H1 (cell line): Measurements from ENCODE around the gene NDUFB5. TPM values are rescaled to one million over a fixed set of nuclear protein-coding genes. Genes with fewer than 3 reads are reported as not detected.

Experiments
- CTCF ChIA-PET: fragments of 300-600 bp; sonication (Branson Sonifier 250); formaldehyde crosslinking; loops from one replicate; lab custom pipeline; 2021; ENCODE audit not compliant: partially characterized antibody; lab: Charles Lee
- POLR2A ChIA-PET: fragments of 300-600 bp; sonication (Branson Sonifier 250); formaldehyde crosslinking; loops from one replicate; lab custom pipeline; 2021; ENCODE audit warnings: inconsistent platforms; ENCODE audit not compliant: partially characterized antibody; lab: Charles Lee
- DNase-seq, 2 experiments: peaks; one replicate each; pipeline versions ENCODE4 v3.0.0 to v3.0.0-alpha.2; 2010 to 2022; ENCODE audit warnings: low spot score in 2 of 2, low read depth in 1 of 2, mixed read lengths in 1 of 2
- FAIRE-seq: peaks from 2 replicates; lab custom pipeline; 2011; peaks lifted over from hg19 to GRCh38; lab: Jason Lieb, UNC
- H2AFZ ChIP-seq: 2 replicates; pipeline ENCODE4 v1.8.1; 2012; ENCODE audit warnings: low read length, inconsistent platforms
- H2AK5ac ChIP-seq: 2 replicates; pipeline ENCODE4 v1.6.1; 2013; ENCODE audit warnings: low read depth, low read length
- H2BK120ac ChIP-seq: replicated peaks from 2 replicates; pipeline ENCODE3; 2013; ENCODE audit warnings: low read depth, low read length, inconsistent platforms
- H2BK12ac ChIP-seq: 2 replicates; pipeline ENCODE4 v1.6.1; 2013; ENCODE audit warnings: low read depth, low read length
- H2BK15ac ChIP-seq: 2 replicates; pipeline ENCODE4 v1.6.1; 2013; ENCODE audit warnings: low read length
- H2BK20ac ChIP-seq: 2 replicates; pipeline ENCODE4 v1.6.1; 2013; ENCODE audit warnings: low read length
- H2BK5ac ChIP-seq: 2 replicates; pipeline ENCODE4 v1.6.1; 2013; ENCODE audit warnings: low read depth, low read length
- H3K14ac ChIP-seq: 2 replicates; pipeline ENCODE4 v1.6.1; 2013; ENCODE audit warnings: inconsistent platforms; ENCODE audit not compliant: insufficient read length
- H3K18ac ChIP-seq: 2 replicates; pipeline ENCODE4 v1.6.1; 2013; ENCODE audit warnings: low read length; ENCODE audit errors: extremely low read depth
- H3K23ac ChIP-seq: 2 replicates; pipeline ENCODE4 v1.6.1; 2013; ENCODE audit warnings: inconsistent platforms; ENCODE audit not compliant: insufficient read length
- H3K23me2 ChIP-seq: 2 replicates; pipeline ENCODE4 v1.6.1; 2013; ENCODE audit warnings: low read depth, low read length
- H3K27ac ChIP-seq: 2 replicates; pipeline ENCODE4 v1.6.1; 2011; ENCODE audit warnings: low read depth, low read length, inconsistent platforms
- H3K27me3 ChIP-seq, 4 experiments: replicated peaks in 1 of 4; 1 replicate in 1 of 4; 2 replicates in 3 of 4; pipeline versions ENCODE4 v1.6.1 to v1.8.1; 2011 to 2013; ENCODE audit warnings: low read length in 3 of 4, mild to moderate bottlenecking in 3 of 4, inconsistent platforms in 2 of 4, mixed read lengths in 2 of 4, moderate library complexity in 1 of 4; ENCODE audit not compliant: control insufficient read depth in 3 of 4, insufficient read depth in 3 of 4; ENCODE audit errors: extremely low read depth in 1 of 4
- H3K36me3 ChIP-seq, 4 experiments: 2 replicates each; pipeline versions ENCODE4 v1.6.1 to v1.8.1; 2011 to 2013; ENCODE audit warnings: mild to moderate bottlenecking in 4 of 4, low read length in 3 of 4, moderate library complexity in 2 of 4, control low read depth in 1 of 4, inconsistent platforms in 1 of 4; ENCODE audit not compliant: insufficient read depth in 4 of 4, control insufficient read depth in 2 of 4
- H3K4ac ChIP-seq: replicated peaks from 2 replicates; pipeline ENCODE3; 2013; ENCODE audit warnings: low read length, low read depth, mixed read lengths, inconsistent platforms; ENCODE audit not compliant: insufficient read length
- H3K4me1 ChIP-seq, 4 experiments: replicated peaks in 1 of 4; 1 replicate in 1 of 4; 2 replicates in 3 of 4; pipeline versions ENCODE4 v1.6.1 to v1.8.1; 2011 to 2013; ENCODE audit warnings: low read length in 3 of 4, inconsistent platforms in 2 of 4, mixed read lengths in 1 of 4; ENCODE audit not compliant: insufficient read depth in 4 of 4, control insufficient read depth in 3 of 4
- H3K4me2 ChIP-seq, 2 experiments: 2 replicates each; pipeline versions ENCODE4 v1.6.1 to v1.8.1; 2011 to 2013; ENCODE audit warnings: low read depth in 2 of 2, low read length in 2 of 2, control low read depth in 1 of 2, inconsistent platforms in 1 of 2, mild to moderate bottlenecking in 1 of 2; ENCODE audit not compliant: insufficient read depth in 1 of 2
- H3K4me3 ChIP-seq, 4 experiments: fragments of 200-600, 300-600 bp in 1 of 4; sonication (generic), shearing (Covaris generic), sonication (Bioruptor Twin) in 1 of 4; 2 replicates each; pipeline versions ENCODE4 v1.5.1 to v1.8.1; 2011 to 2016; ENCODE audit warnings: low read length in 4 of 4, low read depth in 3 of 4, control low read depth in 2 of 4, inconsistent platforms in 2 of 4, mild to moderate bottlenecking in 2 of 4, mixed read lengths in 1 of 4, moderate library complexity in 1 of 4; ENCODE audit not compliant: insufficient read depth in 2 of 4; ENCODE audit errors: extremely low read depth in 1 of 4
- H3K56ac ChIP-seq: replicated peaks from 2 replicates; pipeline ENCODE3; 2013; ENCODE audit warnings: low read depth, mild to moderate bottlenecking, mixed read lengths, low read length, inconsistent platforms; ENCODE audit not compliant: insufficient read length
- H3K79me1 ChIP-seq: 2 replicates; pipeline ENCODE4 v1.6.1; 2013; ENCODE audit warnings: low read depth, low read length, control low read depth
- H3K79me2 ChIP-seq, 2 experiments: 2 replicates each; pipeline versions ENCODE4 v1.6.1 to v1.8.1; 2012 to 2013; ENCODE audit warnings: low read length in 2 of 2, mild to moderate bottlenecking in 2 of 2, inconsistent platforms in 1 of 2; ENCODE audit not compliant: insufficient read depth in 2 of 2, control insufficient read depth in 1 of 2
- H3K9ac ChIP-seq, 4 experiments: replicated peaks in 1 of 4; 1 replicate in 1 of 4; 2 replicates in 3 of 4; pipeline versions ENCODE4 v1.6.1 to v1.8.1; 2011 to 2013; ENCODE audit warnings: low read depth in 3 of 4, low read length in 3 of 4, control low read depth in 2 of 4, mild to moderate bottlenecking in 2 of 4, moderate library complexity in 2 of 4, inconsistent platforms in 1 of 4; ENCODE audit errors: extremely low read depth in 1 of 4
- H3K9me3 ChIP-seq, 2 experiments: 2 replicates each; pipeline versions ENCODE4 v1.6.1 to v1.8.1; 2012 to 2013; ENCODE audit warnings: mild to moderate bottlenecking in 2 of 2, moderate library complexity in 2 of 2, control low read depth in 1 of 2, inconsistent platforms in 1 of 2, low read depth in 1 of 2, low read length in 1 of 2, mixed read lengths in 1 of 2; ENCODE audit not compliant: insufficient read depth in 2 of 2
- H4K20me1 ChIP-seq, 2 experiments: replicated peaks in 1 of 2; 2 replicates each; pipeline versions ENCODE3 to v1.8.1; 2011 to 2013; ENCODE audit warnings: inconsistent platforms in 2 of 2, low read length in 2 of 2, mild to moderate bottlenecking in 1 of 2; ENCODE audit not compliant: insufficient read depth in 2 of 2, control insufficient read depth in 1 of 2
- H4K5ac ChIP-seq: 2 replicates; pipeline ENCODE4 v1.6.1; 2013; ENCODE audit warnings: low read length, low read depth, mixed read lengths, inconsistent platforms; ENCODE audit not compliant: insufficient read length
- H4K8ac ChIP-seq: 2 replicates; pipeline ENCODE4 v1.8.0; 2013; ENCODE audit warnings: mild to moderate bottlenecking, moderate library complexity, low read length, inconsistent platforms; ENCODE audit not compliant: insufficient read depth; ENCODE audit errors: extremely low read depth
- H4K91ac ChIP-seq: replicated peaks from 2 replicates; pipeline ENCODE3; 2013; ENCODE audit warnings: low read length, mixed read lengths, inconsistent platforms; ENCODE audit not compliant: insufficient read length
- BRCA1 ChIP-seq: IDR thresholded peaks from 2 replicates; pipeline ENCODE4 v1.6.1; 2012; ENCODE audit warnings: low read depth, low read length, improper control_type of control experiment
- CBX5 ChIP-seq: fragments of 300-800, 300-1000 bp; sonication (generic); IDR thresholded peaks from 2 replicates; pipeline ENCODE4 v1.7.1; 2016; ENCODE audit warnings: antibody characterized with exemption, low read length, low read depth
- EZH2 ChIP-seq: fragments of 200-600 bp; sonication (generic); IDR thresholded peaks from 2 replicates; pipeline ENCODE4 v1.7.1; 2012; ENCODE audit warnings: low read depth, mild to moderate bottlenecking, moderate library complexity, low read length, inconsistent platforms; ENCODE audit not compliant: severe bottlenecking
- FOSL1 ChIP-seq: IDR thresholded peaks from 2 replicates; pipeline ENCODE4 v1.6.1; 2011; ENCODE audit warnings: mild to moderate bottlenecking, low read depth, low read length, moderate library complexity; ENCODE audit not compliant: insufficient read depth
- NRF1 ChIP-seq: IDR thresholded peaks from 2 replicates; pipeline ENCODE4 v1.6.1; 2011; ENCODE audit warnings: mild to moderate bottlenecking, low read depth, low read length, improper control_type of control experiment
- POU5F1 ChIP-seq: IDR thresholded peaks from 2 replicates; pipeline ENCODE4 v1.6.1; 2011; ENCODE audit warnings: low read depth, mild to moderate bottlenecking, low read length, moderate library complexity
- SP1 ChIP-seq: IDR thresholded peaks from 2 replicates; pipeline ENCODE4 v1.6.1; 2011; ENCODE audit warnings: low read depth, low read length
- SP4 ChIP-seq: IDR thresholded peaks from 2 replicates; pipeline ENCODE4 v1.6.1; 2012; ENCODE audit warnings: low read length, inconsistent platforms
- SRF ChIP-seq: IDR thresholded peaks from 2 replicates; pipeline ENCODE4 v1.6.1; 2011; ENCODE audit warnings: mild to moderate bottlenecking, low read depth, low read length, moderate library complexity
- TAF1 ChIP-seq: IDR thresholded peaks from 2 replicates; pipeline ENCODE4 v1.6.1; 2011; ENCODE audit warnings: mild to moderate bottlenecking, low read depth, low read length
- TEAD4 ChIP-seq: IDR thresholded peaks from 2 replicates; pipeline ENCODE4 v1.6.1; 2012; ENCODE audit warnings: low read depth, low read length, inconsistent platforms, mixed read lengths
- WGBS, 2 experiments: shearing (Covaris generic) in 1 of 2; methylation state at CpG; one replicate each; pipeline versions ENCODE4 v1.1.6 to v1.1.7; 2013 to 2015; ENCODE audit warnings: low lambda C conversion rate in 2 of 2, mixed read lengths in 2 of 2, inconsistent platforms in 1 of 2, low coverage in 1 of 2, missing lambda C conversion rate in 1 of 2; ENCODE audit not compliant: insufficient replicate concordance in 2 of 2, insufficient coverage in 1 of 2, insufficient read length in 1 of 2; ENCODE audit errors: extremely low coverage in 1 of 2, missing lambda C conversion rate in 1 of 2; 5-methylcytosine and 5-hydroxymethylcytosine counted together
- polyA plus RNA-seq, 7 experiments: library from polyadenylated mRNA; depleted of rRNA in 3 of 7; stranded (reverse) in 5 of 7; unstranded in 2 of 7; fragments of >200 nt in 5 of 7; fragments of 200-250 nt in 2 of 7; gene quantifications; 1 replicate in 5 of 7; 2 replicates in 1 of 7; 4 replicates in 1 of 7; pipeline versions ENCODE4 v1.2.1 to v1.2.3, GENCODE V29; 2011 to 2013; ENCODE audit warnings: missing spikeins in 2 of 7, mixed read lengths in 2 of 7
- total RNA-seq: library from RNA; stranded (reverse); fragmentation: NEBNext Ultra II Directional; extraction: Animal tissue kit (Norgen Biotek cat#: 25700); gene quantifications from 2 replicates; pipeline ENCODE4 v1.2.1, GENCODE V29; 2021
- TF ChIP-seq, protein P1 (sequence below): IDR thresholded peaks from 2 replicates; pipeline ENCODE4 v1.6.1; 2012; ENCODE audit warnings: inconsistent platforms
- TF ChIP-seq, protein P2 (sequence below), 3 experiments: IDR thresholded peaks; 1 replicate in 2 of 3; 2 replicates in 1 of 3; pipeline versions ENCODE4 v1.5.1 to v1.6.1; 2011; ENCODE audit warnings: low read length in 3 of 3, mild to moderate bottlenecking in 3 of 3, inconsistent platforms in 2 of 3, low read depth in 1 of 3, moderate library complexity in 1 of 3; ENCODE audit not compliant: insufficient read depth in 1 of 3; ENCODE audit errors: control extremely low read depth in 1 of 3

NDUFB5 gene
- total and polyA plus RNA-seq, 2 of the 8 experiments (the other 6 are each of a cell fraction or from before 2014, with no cell fraction given) = 46.1 to 85.8 TPM

DNA sequence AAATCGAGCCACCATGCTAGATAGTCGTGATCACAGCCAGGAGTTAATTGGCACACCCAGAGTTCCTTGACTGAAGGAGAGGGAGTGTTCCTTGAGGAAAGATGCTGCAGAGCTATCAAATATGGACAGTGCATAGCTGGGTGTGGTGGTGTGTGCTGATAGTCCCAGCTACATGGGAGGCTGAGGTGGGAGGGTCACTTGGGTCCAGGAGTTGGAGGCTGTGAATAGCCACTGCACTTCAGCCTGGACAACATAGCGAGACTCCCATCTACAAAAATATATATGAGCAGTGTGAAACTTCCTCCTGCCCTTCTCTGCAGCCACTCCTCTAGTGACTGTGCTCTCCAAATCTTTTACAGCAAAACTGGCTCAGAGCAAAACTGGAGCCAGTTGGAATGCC, 38.3 kb downstream of the NDUFB5 start:
- Histone ChIP-seq H4K91ac (no peak overlapping the region), H3K9ac (no peak overlapping the region), H4K8ac (no peak overlapping the region), H2AK5ac (no peak overlapping the region), H3K56ac (no peak overlapping the region), H3K14ac (no peak overlapping the region), H2BK15ac (no peak overlapping the region; the same call in 1 of the 2 replicates), H3K27me3 (no peaks in the 10 kb centered on the region), H3K79me1 (no peaks in the 10 kb centered on the region), H3K27ac (no peak overlapping the region), H3K18ac (no peak overlapping the region), H4K20me1 (no peaks in the 10 kb centered on the region), H3K4me2 (no peak overlapping the region), H3K23ac (no peak overlapping the region), H3K4ac (peak overlapping the region; percentile 21), H2BK12ac (no peak overlapping the region), H4K5ac (no peak overlapping the region), H3K9me3 (no peaks in the 10 kb centered on the region), H3K4me3 (no peak overlapping the region), H2BK120ac (no peak overlapping the region), H3K36me3 (no peaks in the 10 kb centered on the region), H2BK5ac (no peak overlapping the region; the same call in 1 of the 2 replicates), H3K79me2 (no peaks in the 10 kb centered on the region), H3K23me2 (no peaks in the 10 kb centered on the region), H2AFZ (no peak overlapping the region), H3K4me1 (peaks cover 0 to 3% (median 0%) of the 10 kb centered on the region in 4 experiments; a peak in 1 of 7 replicates), H2BK20ac (no peak overlapping the region)
- TF ChIP-seq CBX5 = no peak
- TF ChIP-seq TEAD4 = no peak
- no peak for TF ChIP-seq FOSL1
- TF ChIP-seq, protein P1, sequence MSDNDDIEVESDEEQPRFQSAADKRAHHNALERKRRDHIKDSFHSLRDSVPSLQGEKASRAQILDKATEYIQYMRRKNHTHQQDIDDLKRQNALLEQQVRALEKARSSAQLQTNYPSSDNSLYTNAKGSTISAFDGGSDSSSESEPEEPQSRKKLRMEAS = no peak
- no peak for TF ChIP-seq BRCA1
- TF ChIP-seq, protein P2, sequence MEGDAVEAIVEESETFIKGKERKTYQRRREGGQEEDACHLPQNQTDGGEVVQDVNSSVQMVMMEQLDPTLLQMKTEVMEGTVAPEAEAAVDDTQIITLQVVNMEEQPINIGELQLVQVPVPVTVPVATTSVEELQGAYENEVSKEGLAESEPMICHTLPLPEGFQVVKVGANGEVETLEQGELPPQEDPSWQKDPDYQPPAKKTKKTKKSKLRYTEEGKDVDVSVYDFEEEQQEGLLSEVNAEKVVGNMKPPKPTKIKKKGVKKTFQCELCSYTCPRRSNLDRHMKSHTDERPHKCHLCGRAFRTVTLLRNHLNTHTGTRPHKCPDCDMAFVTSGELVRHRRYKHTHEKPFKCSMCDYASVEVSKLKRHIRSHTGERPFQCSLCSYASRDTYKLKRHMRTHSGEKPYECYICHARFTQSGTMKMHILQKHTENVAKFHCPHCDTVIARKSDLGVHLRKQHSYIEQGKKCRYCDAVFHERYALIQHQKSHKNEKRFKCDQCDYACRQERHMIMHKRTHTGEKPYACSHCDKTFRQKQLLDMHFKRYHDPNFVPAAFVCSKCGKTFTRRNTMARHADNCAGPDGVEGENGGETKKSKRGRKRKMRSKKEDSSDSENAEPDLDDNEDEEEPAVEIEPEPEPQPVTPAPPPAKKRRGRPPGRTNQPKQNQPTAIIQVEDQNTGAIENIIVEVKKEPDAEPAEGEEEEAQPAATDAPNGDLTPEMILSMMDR (IDR thresholded peaks at IDR 0.05; ENCODE audit: control extremely low read depth in 1 of 3, insufficient read depth in 1 of 3, low read depth in 1 of 3, low read length in 3 of 3) = no peak
- TF ChIP-seq NRF1 = no peak
- no peak for TF ChIP-seq EZH2
- no peak for TF ChIP-seq SRF
- no peak for TF ChIP-seq POU5F1
- TF ChIP-seq TAF1 = no peak
- TF ChIP-seq SP4 = no peak
- no peak for TF ChIP-seq SP1
- 88% methylated on average over 3 of the region's 3 CpGs; no CpG with 5 or more reads in 1 of the 2 experiments for WGBS, 2 experiments
- no peak for FAIRE-seq
- ChIA-PET CTCF (interaction anchor here (1.8 kb wide), 1 partner anchor 24 kb away, joined by 8 read pairs; no protein-coding TSS in a partner anchor), POLR2A (no interaction called here)
- no peak for DNase-seq
